GM12864 (cell line): ENCODE measurements around the gene TRMT11.
A peak's percentile ranks its signal among the peaks of the same experiment; 100 is the strongest.

Source experiments
- DNase-seq: peaks from one replicate; pipeline ENCODE4 v3.0.0-alpha.2; 2011; ENCODE audit warnings: low read depth
- H3K4me3 ChIP-seq: 2 replicates; pipeline ENCODE4 v1.5.1; 2011; ENCODE audit warnings: mild to moderate bottlenecking, low read depth, low read length, control low read depth
- TF ChIP-seq, protein P1 (sequence below): IDR thresholded peaks from 2 replicates; pipeline ENCODE4 v1.5.1; 2011; ENCODE audit warnings: low read depth, mild to moderate bottlenecking, moderate library complexity, low read length, control low read depth, inconsistent platforms; ENCODE audit errors: missing control alignments

The TRMT11 gene

DNA sequence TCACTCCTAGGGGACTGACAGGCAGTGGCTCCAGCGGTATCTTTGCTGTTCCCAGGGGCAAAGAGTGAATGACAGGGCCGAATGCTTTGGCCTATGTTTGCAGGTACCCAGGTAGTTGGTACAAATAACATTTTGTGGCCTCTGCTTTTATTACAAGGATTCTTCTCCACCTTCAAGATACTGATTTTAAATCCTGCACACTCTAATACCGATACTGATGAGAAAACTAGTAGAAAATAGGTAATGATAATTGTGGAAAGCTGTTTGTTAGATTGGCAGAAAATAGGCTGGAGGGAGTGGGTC is 29.0 kb upstream of the TRMT11 start:
- H3K4me3 ChIP-seq = peak overlapping the region; percentile 76
- TF ChIP-seq, protein P1, sequence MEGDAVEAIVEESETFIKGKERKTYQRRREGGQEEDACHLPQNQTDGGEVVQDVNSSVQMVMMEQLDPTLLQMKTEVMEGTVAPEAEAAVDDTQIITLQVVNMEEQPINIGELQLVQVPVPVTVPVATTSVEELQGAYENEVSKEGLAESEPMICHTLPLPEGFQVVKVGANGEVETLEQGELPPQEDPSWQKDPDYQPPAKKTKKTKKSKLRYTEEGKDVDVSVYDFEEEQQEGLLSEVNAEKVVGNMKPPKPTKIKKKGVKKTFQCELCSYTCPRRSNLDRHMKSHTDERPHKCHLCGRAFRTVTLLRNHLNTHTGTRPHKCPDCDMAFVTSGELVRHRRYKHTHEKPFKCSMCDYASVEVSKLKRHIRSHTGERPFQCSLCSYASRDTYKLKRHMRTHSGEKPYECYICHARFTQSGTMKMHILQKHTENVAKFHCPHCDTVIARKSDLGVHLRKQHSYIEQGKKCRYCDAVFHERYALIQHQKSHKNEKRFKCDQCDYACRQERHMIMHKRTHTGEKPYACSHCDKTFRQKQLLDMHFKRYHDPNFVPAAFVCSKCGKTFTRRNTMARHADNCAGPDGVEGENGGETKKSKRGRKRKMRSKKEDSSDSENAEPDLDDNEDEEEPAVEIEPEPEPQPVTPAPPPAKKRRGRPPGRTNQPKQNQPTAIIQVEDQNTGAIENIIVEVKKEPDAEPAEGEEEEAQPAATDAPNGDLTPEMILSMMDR = no peak
- DNase-seq = no peak

DNA sequence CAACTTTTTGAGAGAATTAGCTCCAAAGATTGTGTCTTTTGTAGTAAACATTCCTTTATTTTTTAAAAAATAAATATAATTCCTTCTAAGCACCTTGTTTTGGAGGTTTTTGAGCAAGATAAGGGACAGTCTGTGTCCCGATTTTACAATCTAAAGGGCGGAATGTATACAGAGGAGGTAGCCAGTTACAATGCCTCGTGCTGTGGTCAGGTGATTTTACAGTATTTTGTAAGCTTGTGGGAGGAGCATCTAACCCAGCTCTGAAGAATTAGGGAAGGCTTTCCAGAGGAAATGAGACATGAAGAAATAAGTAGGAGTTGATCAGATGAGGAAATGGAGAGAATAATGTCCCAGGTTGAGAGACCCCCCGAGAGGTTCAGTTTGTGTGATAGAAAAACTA is 28.5 kb upstream of the TRMT11 start:
- no peak for DNase-seq
- H3K4me3 ChIP-seq = peak overlapping the region; percentile 76; the same call in 1 of the 2 replicates
- TF ChIP-seq, protein P1 = no peak

GRCh38 chr6:125959041-125959440 is 27.3 kb upstream of the TRMT11 start:
- no peak for DNase-seq
- TF ChIP-seq, protein P1 = no peak
- H3K4me3 ChIP-seq = no peak overlapping the region

- TF ChIP-seq, protein P1 = no peak
These were observed 25.2 kb upstream of the TRMT11 start for GRCh38 chr6:125961117-125961516.

DNA sequence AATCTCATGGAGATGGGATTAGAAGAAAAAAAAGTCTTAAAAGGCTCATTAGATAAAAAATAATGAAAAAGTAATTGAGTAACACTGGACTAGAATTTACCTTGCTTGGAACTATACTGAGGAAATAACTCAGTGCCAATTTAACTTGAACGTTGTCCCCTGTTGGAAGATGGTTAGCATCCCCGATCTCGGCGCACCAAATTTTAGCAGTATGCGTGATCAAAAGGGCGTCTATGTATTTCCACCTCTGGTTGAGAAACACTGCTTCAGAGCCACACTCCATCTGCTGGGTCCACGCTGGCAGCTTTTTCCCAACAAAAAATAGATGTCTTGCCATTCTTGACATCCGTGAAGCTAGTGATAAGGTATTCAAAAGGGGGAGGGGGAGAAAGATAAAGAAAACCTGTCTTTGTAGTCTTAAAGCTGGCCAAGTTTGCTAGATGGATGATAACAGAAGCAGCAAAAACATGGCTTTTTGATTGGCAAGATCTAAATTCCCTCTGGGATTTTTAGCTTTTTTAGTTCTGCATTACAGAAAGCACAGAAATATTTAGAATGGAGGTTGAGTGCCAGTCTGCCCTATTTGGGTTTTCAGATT is 23.3 kb upstream of the TRMT11 start:
- no peak for DNase-seq
- TF ChIP-seq, protein P1 = no peak
- no peak overlapping the region for H3K4me3 ChIP-seq

More at GRCh38 chr6:125961117-125961516, 25.2 kb upstream of the TRMT11 start:
- DNase-seq = no peak
- H3K4me3 ChIP-seq = no peak overlapping the region

DNA sequence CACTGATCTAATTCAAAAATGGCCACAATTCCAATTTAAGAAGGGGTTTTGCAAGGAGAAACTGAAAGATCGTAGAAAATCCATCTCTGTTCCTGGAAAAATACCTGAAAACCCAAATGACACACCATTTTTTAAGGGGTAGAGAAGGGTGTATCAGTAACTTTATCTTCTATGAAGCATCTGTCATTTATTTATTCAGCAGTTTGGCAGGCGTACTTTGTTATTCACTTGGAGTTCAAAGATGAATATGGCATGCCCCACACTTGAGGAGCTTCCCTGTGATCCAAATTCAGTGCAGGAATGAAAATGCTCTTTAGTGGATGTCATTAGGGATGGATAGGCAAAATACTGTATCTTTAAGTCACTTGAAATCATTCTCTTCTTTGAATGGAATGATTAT is 22.5 kb upstream of the TRMT11 start:
- no peak overlapping the region for H3K4me3 ChIP-seq
- TF ChIP-seq, protein P1 = no peak
- no peak for DNase-seq

- DNase-seq = no peak
- no peak overlapping the region for H3K4me3 ChIP-seq
- TF ChIP-seq, protein P1 = no peak
These were observed 19.8 kb upstream of the TRMT11 start for GRCh38 chr6:125966569-125966968.
